Suprapubic skin (tissue), 3 donors: Measurements from ENCODE around the gene CLSTN2.

Experiments used
- POLR2A ChIP-seq, 2 donors: fragments of 450-650 bp; IDR thresholded peaks; one replicate each; pipeline ENCODE4 v1.6.1; 2017; ENCODE audit warnings: antibody characterized with exemption in 2 of 2, mild to moderate bottlenecking in 2 of 2, moderate library complexity in 2 of 2
- TF ChIP-seq, protein P1 (sequence below), 2 donors: fragments of 200-600 bp in 1 of 2; fragments of 450-650 bp in 1 of 2; sonication (generic) in 1 of 2; IDR thresholded peaks; one replicate each; pipeline ENCODE4 v1.5.1; 2016 to 2019; ENCODE audit warnings: antibody characterized with exemption in 2 of 2, mild to moderate bottlenecking in 1 of 2, moderate library complexity in 1 of 2

DNA sequence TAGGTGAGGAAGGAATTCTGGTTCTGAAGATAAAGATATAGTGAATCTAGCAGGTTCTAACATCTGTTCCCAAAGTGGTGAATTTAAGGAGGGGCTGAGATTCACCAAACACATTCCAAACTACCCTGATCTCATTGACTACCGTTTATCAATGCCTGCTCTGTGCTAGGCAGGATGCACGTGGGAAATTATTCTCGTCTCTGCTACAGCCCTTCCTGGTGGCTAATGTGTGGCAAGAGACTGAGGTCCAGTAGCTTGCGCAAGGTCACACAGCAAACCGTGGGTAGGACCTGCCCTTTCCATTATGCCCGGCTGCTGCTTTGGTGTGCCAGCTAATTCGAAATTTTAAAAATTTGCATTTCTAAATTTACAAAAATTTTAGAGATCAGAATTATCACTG, 533.4 kb downstream of the CLSTN2 start:
- TF ChIP-seq, protein P1, sequence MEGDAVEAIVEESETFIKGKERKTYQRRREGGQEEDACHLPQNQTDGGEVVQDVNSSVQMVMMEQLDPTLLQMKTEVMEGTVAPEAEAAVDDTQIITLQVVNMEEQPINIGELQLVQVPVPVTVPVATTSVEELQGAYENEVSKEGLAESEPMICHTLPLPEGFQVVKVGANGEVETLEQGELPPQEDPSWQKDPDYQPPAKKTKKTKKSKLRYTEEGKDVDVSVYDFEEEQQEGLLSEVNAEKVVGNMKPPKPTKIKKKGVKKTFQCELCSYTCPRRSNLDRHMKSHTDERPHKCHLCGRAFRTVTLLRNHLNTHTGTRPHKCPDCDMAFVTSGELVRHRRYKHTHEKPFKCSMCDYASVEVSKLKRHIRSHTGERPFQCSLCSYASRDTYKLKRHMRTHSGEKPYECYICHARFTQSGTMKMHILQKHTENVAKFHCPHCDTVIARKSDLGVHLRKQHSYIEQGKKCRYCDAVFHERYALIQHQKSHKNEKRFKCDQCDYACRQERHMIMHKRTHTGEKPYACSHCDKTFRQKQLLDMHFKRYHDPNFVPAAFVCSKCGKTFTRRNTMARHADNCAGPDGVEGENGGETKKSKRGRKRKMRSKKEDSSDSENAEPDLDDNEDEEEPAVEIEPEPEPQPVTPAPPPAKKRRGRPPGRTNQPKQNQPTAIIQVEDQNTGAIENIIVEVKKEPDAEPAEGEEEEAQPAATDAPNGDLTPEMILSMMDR (IDR thresholded peaks at IDR 0.05) = no peak
- TF ChIP-seq POLR2A (IDR thresholded peaks at IDR 0.05) = no peak
